GM06990 (cell line): ENCODE data around the gene CANT1.

Experiments
- DNase-seq: peaks from one replicate; pipeline ENCODE4 v3.0.0-alpha.2; 2011; ENCODE audit not compliant: insufficient read length; ENCODE audit errors: extremely low read depth
- H3K27me3 ChIP-seq: replicated peaks from 2 replicates; pipeline ENCODE4 v1.6.0; 2011; ENCODE audit warnings: low read length; ENCODE audit not compliant: control insufficient read depth, insufficient read depth
- H3K36me3 ChIP-seq: 2 replicates; pipeline ENCODE4 v1.5.1; 2011; ENCODE audit warnings: low read length; ENCODE audit not compliant: control insufficient read depth, insufficient read depth
- H3K4me3 ChIP-seq: replicated peaks from 2 replicates; pipeline ENCODE4 v1.5.1; 2011; ENCODE audit warnings: low read depth, mild to moderate bottlenecking, control low read depth, low read length
- CTCF ChIP-seq: IDR thresholded peaks from 2 replicates; pipeline ENCODE4 v1.5.1; 2011; ENCODE audit warnings: low read length, control low read depth, mild to moderate bottlenecking, inconsistent platforms; ENCODE audit not compliant: insufficient read depth, poor library complexity, severe bottlenecking

CANT1 gene

GRCh38 chr17:78991017-78991738 is 18.4 kb downstream of the CANT1 start:
- H3K27me3 ChIP-seq = no peaks in the 10 kb centered on the region
- no peak for TF ChIP-seq CTCF
- DNase-seq = no peak
- H3K4me3 ChIP-seq = no peak overlapping the region
- peaks cover 28% of the 10 kb centered on the region for H3K36me3 ChIP-seq

- TF ChIP-seq CTCF = no peak
- DNase-seq = no peak
- Histone ChIP-seq H3K4me3 (no peak overlapping the region), H3K27me3 (no peaks in the 10 kb centered on the region), H3K36me3 (peaks cover 23% of the 10 kb centered on the region)
Observed at GRCh38 chr17:78990349-78991016, 19.1 kb downstream of the CANT1 start.

GRCh38 chr17:78988152-78988551 is 21.4 kb downstream of the CANT1 start:
- Histone ChIP-seq H3K27me3 (no peaks in the 10 kb centered on the region), H3K4me3 (no peak overlapping the region), H3K36me3 (peaks cover 11% of the 10 kb centered on the region)
- no peak for DNase-seq
- no peak for TF ChIP-seq CTCF

- Histone ChIP-seq H3K4me3 (no peak overlapping the region), H3K36me3 (peaks cover 9% of the 10 kb centered on the region), H3K27me3 (no peaks in the 10 kb centered on the region)
- DNase-seq = no peak
- no peak for TF ChIP-seq CTCF
Observed at GRCh38 chr17:78986649-78987328, 22.8 kb downstream of the CANT1 start.

GRCh38 chr17:78986048-78986648 is 23.4 kb downstream of the CANT1 start:
- H3K4me3 ChIP-seq = no peak overlapping the region
- DNase-seq = no peak
- no peaks in the 10 kb centered on the region for H3K27me3 ChIP-seq
- TF ChIP-seq CTCF = peak; percentile 39
- H3K36me3 ChIP-seq = peaks cover 5% of the 10 kb centered on the region
